CD4-positive, alpha-beta T cell treated with Interleukin-15 for 4 hours (primary cell): ENCODE measurements around the gene GINS3.
"Not testable (repeated sequence)": the region's sequence is repeated elsewhere in the genome, so short reads cannot be mapped to it uniquely, and the experiment has no call there.

Experiments
- DNase-seq: peaks from one replicate; pipeline ENCODE4 v3.0.0-alpha.2; 2020; ENCODE audit warnings: low spot score

The GINS3 gene

GRCh38 chr16:58389724-58390123 is 2.5 kb upstream of the GINS3 start:
- no peak for DNase-seq

- DNase-seq, result no peak
Observed at GRCh38 chr16:58393138-58393504, 850 bp downstream of the GINS3 start.

- DNase-seq, result not testable (repeated sequence)
Observed at GRCh38 chr16:58396897-58397296, 4.6 kb downstream of the GINS3 start.

GRCh38 chr16:58399718-58400633 is 7.7 kb downstream of the GINS3 start:
- DNase-seq, result no peak

GRCh38 chr16:58401305-58401704 is 9.0 kb downstream of the GINS3 start:
- DNase-seq, result not testable (repeated sequence)

- DNase-seq, result no peak
Observed at GRCh38 chr16:58402796-58403195, 10.5 kb downstream of the GINS3 start.

- DNase-seq, result no peak
Observed at GRCh38 chr16:58409316-58409973, 17.2 kb downstream of the GINS3 start.

- no peak for DNase-seq
Observed at GRCh38 chr16:58411336-58411735, 19.1 kb downstream of the GINS3 start.

- DNase-seq, result no peak
Observed at GRCh38 chr16:58411736-58412614, 19.7 kb downstream of the GINS3 start.

GRCh38 chr16:58412615-58412970 is 20.3 kb downstream of the GINS3 start:
- not testable (repeated sequence) for DNase-seq

GRCh38 chr16:58413359-58413758 is 21.1 kb downstream of the GINS3 start:
- DNase-seq, result no peak

GRCh38 chr16:58415003-58415402 is 22.7 kb downstream of the GINS3 start:
- no peak for DNase-seq

- not testable (repeated sequence) for DNase-seq
Observed at GRCh38 chr16:58415961-58416360, 23.7 kb downstream of the GINS3 start.

GRCh38 chr16:58417035-58417434 is 24.8 kb downstream of the GINS3 start:
- DNase-seq, result no peak

- DNase-seq, result no peak
Observed at GRCh38 chr16:58417600-58417999, 25.3 kb downstream of the GINS3 start.

- DNase-seq, result no peak
Observed at GRCh38 chr16:58418026-58418425, 25.8 kb downstream of the GINS3 start.

GRCh38 chr16:58418601-58419000 is 26.3 kb downstream of the GINS3 start:
- DNase-seq, result no peak

GRCh38 chr16:58419241-58419990 is 27.1 kb downstream of the GINS3 start:
- DNase-seq, result no peak

- no peak for DNase-seq
Observed at GRCh38 chr16:58421059-58421458, 28.8 kb downstream of the GINS3 start.

- DNase-seq, result no peak
Observed at GRCh38 chr16:58421529-58421928, 29.3 kb downstream of the GINS3 start.

- no peak for DNase-seq
Observed at GRCh38 chr16:58422809-58423208, 30.5 kb downstream of the GINS3 start.

- DNase-seq, result no peak
Observed at GRCh38 chr16:58425245-58425644, 33.0 kb downstream of the GINS3 start.
